MM.1S (cell line): Measurements from ENCODE around the gene DLG5.

ENCODE experiments used
- CTCF ChIP-seq: fragments of 300-600 bp; sonication (generic); IDR thresholded peaks from 2 replicates; pipeline ENCODE4 v1.5.1; 2016; ENCODE audit warnings: antibody characterized with exemption, low read length, mixed read lengths
- EZH2 ChIP-seq: fragments of 300-600 bp; sonication (generic); optimal IDR thresholded peaks from 2 replicates; pipeline ENCODE3; 2017; ENCODE audit warnings: low read depth, mild to moderate bottlenecking, antibody characterized with exemption, low read length, mixed read lengths

GRCh38 chr10:77799352-77799751 is 127.2 kb downstream of the DLG5 start:
- TF ChIP-seq CTCF (no peak), EZH2 (no peak)
